ENCODE measurements around the gene SHROOM3.

The SHROOM3 gene

DNA sequence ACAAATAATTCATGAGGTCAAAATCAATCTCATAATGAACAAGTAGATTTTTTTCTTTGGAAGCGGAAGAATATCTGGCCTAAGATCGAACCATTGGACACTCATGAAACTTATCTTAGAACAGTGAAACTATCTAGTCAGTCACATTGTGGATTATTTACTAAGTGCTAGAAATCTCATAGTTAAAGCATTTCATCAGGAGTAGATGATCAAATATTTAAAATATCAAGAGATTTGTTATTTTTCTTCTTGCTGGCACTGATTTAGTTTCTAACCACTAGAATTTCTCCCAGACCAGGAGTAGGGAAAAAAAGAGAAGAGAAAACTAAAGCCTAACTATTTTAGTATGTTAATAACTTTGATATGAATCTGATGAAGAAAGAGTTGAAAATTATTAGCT, 105.5 kb downstream of the SHROOM3 start:
- no peak for DNase-seq (ENCODE audit: low read depth in 2 of 2)

DNA sequence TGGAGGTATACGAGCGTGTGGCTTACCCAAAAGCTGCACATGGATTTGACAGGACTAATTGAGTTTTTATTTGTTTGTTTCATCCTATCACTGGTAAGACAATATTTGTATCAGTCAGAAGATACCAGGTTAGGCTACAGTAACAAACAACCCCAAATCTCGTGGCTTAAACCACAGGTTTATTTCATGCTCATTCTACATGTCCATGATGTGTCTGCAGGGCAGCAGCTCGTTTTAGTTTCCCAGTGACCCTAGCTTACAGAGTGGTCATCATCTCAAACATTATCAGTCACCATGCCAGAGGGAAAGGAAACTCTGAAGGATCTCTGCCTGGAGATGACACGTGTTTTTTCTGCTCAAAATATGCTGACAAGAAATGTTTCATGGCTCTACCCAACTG, 108.3 kb downstream of the SHROOM3 start:
- no peak for DNase-seq (ENCODE audit: low read depth in 2 of 2)

DNA sequence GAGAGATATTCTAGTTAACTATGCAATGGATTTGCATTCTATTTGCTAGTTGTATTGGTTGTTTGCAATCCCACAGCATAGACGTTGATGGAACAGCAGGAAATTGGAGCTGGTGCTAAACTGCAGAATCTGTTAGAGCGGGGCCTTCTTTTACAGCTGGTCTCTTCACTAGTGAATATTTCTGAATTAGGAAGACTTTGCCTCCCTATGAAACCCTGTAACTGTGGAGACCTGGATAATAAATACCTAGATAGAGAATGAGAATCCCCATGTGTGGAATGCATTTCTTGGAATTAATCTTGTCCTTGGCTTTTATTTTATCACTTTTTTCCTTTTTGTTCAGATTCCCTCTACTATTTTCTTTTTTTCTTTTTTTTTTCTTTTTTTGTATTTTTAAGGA, 109.7 kb downstream of the SHROOM3 start:
- no peak for DNase-seq (ENCODE audit: low read depth in 2 of 2)

DNA sequence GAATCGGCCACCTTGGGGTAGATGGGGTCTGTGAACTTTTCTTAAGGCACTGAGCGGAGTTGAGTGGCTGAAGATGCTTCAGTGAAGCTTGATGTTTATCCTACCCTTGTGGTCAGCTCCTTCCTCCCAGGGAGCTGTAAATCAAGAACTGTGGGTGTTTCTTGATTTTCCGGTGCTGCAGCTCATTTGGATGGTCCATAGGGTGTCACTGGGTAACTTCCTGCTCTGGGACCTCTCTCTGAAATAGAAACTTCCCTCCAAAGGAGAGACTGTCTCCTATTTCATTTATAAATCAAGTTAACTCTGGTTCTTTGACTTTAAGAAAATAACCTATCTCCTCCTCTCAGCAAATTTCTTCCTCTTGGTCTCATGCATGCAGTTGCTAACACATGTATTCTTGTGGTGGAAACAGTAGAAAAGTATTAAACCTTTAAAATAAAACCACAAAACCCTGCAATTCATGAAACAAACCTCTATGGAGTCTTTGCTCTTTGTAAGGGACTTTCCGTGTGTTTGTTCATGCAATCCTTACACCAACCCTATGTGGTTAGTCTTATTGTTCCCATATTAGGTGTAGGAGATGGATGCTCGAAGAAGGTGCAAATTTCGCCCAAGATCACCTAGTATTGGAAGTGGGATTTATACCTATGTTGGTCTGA, 110.3 kb downstream of the SHROOM3 start:
- DNase-seq (ENCODE audit: low read depth in 2 of 2) = no peak

DNA sequence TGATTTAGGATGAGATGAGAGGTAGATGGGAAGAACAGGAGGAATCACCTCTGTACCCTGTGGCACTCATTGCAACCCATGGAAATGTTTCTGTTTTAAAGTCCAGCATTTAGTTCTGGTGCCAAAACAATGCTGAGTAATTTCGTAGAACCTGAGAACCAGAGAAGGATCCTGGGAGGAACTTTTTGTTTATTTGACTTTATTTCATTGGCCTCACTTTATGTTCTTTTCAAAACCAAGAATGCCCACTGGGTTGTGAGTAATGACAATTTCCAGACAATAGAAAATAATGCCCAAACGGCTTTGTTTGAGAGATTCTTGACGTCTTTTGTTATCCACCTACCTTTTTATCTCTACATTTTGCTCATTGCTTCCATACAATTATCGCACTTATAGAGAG, 111.3 kb downstream of the SHROOM3 start:
- DNase-seq (ENCODE audit: low read depth in 2 of 2) = no peak

DNA sequence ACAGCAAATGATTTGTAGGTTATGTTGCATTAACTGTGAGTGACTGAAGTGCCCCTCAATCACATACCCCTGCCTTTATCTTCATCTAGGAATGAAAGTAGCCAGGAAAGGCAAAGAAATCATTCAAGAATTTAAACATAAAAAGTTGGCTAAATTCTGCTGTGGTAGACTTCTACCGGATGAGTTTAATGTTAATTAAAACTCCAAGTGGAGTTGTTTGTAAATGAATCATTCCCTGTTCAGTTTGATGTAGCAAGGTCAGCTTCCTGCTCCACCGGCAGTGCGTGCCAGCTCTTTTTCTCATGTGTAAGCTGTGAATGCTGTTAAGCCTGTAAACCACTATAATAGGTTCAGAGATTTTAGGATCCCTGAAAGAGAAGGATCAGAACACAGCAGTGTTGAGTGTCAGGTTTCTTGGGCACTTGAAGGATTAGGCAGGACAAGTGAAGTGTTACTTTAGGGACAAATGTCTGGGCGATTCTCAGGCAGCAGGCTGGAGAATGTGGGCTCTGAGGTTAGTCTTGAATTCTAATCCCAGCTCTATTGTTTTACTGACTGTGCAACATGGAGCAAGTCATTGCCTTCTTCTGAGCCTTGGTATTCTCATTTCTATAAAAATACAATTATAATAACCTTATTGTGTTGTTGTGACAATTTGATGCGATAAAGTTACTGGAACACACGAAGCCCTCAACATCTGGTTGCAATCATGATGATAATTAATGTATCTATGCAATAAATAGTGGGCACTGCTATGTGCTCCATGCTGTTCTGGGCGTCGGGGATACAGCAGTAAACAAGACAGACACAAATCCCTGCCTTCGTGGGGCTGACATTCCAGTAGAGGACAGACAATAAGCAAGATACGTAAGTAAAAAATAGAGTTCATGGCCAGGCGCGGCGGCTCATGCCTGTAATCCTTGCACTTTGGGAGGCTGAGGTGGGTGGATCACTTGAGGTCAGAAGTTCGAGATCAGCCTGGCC, 112.0 kb downstream of the SHROOM3 start:
- DNase-seq (ENCODE audit: low read depth in 2 of 2) = no peak

DNA sequence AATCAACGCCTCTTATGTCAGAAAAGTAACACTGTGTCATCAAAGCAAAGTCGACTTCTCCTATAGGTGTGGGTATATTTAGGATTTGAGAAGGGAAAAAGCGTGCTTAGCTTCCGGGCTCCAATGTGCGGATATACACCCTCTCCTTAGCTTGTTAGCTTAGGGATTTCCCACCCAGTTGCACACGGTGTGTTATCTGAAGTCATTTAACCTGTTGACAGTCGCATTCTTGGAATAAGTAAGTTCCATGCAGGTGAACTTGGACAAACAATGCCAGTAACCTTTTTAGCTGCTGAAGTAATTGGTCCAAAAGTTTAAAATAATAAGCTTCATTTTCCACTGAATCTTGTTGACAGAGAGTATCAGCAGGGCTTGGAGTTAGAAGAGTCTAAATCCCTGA, 113.7 kb downstream of the SHROOM3 start:
- no peak for DNase-seq (ENCODE audit: low read depth in 2 of 2)

DNA sequence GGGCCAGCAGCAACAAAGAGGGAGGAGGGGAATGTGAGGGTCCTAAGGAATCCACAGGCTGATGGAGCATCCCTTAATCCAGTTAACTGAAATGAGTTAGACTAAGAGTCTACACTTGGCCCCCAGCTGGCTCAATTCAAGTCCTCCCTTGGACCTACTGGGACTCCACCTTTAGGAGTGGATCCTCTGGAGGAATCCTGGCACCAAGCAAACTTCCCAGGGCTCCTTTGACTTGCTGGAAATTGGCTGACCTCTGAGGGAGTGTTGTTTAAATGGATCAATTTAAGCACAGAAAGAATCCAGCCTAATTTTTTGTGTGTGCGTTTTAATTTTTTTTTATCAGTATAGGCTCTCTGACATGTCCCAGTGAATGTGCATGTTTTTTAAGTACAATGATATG, 114.7 kb downstream of the SHROOM3 start:
- no peak for DNase-seq (ENCODE audit: low read depth in 2 of 2)

DNA sequence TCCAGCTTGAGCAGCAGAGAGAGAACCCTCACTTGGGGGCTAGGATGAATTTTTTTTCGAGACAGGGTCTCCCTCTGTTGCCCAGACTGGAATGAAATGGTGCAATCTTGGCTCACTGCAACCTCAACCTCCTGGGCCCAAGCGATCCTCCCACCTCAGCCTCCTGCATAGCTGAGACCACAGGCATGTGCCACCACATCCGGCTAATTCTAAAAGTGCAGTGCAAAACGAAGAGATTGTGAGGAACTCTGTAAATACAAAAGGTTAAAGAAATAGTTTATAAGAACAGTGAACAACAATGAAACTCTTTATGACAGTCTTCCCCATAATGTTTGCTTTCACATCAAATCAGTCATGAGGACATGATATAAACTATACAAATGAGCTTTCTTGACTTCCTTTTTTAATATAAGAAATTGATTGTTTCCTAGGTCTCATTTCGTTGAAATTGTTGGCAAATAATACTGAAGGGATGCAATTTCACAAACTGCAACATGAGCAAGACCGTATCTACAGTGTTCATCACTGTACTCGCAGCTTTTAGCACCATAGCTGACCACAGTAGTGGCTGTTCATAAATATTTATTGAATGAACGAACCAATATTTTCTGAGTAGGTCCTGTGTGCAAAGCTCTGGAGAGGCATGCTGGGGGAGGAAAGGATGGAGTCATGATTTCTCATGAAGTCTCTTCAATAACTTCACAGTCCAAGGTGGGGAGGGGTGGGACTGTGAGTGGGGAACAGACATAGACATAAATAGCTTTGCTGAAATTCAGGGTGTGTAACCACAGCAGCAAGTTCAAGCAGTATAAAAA, 116.1 kb downstream of the SHROOM3 start:
- no peak for DNase-seq (ENCODE audit: low read depth in 2 of 2)

DNA sequence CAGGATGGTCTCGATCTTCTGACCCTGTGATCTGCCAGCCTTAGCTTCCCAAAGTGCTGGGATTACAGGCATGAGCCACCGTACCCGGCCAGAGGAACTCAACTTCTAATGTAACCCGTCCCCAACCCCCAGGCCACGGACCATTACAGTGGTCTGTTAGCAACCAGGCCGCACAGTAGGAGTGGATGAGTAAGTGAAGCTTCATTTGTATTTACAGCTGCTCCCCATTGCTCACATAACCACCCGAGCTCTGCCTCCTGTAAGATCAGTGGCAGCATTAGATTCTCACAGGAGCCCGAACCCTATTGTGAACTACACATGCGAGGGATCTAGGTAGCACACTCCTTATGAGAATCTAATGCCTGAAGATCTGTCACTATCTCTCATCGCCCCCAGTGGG, 119.6 kb downstream of the SHROOM3 start:
- DNase-seq (ENCODE audit: low read depth in 2 of 2) = no peak

DNA sequence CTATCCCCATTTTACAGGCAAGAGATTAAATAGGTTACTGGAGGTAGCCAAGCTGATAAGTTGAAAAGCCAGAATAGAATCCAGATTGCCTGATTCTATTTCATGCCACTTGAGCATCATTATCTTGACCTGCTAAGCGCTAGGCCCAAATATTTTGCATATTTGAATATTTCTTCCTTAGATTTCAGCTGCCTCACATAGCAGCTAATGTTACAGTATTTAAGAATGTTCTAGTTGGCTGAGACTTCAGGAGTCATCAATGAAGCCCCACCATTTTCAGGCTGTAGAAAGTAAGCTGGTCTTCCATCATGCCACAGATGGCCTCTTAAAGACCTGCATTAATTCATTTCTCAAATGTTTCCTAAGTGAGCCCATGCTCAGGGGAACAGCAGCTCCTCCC, 121.4 kb downstream of the SHROOM3 start:
- no peak for DNase-seq (ENCODE audit: low read depth in 2 of 2)

DNA sequence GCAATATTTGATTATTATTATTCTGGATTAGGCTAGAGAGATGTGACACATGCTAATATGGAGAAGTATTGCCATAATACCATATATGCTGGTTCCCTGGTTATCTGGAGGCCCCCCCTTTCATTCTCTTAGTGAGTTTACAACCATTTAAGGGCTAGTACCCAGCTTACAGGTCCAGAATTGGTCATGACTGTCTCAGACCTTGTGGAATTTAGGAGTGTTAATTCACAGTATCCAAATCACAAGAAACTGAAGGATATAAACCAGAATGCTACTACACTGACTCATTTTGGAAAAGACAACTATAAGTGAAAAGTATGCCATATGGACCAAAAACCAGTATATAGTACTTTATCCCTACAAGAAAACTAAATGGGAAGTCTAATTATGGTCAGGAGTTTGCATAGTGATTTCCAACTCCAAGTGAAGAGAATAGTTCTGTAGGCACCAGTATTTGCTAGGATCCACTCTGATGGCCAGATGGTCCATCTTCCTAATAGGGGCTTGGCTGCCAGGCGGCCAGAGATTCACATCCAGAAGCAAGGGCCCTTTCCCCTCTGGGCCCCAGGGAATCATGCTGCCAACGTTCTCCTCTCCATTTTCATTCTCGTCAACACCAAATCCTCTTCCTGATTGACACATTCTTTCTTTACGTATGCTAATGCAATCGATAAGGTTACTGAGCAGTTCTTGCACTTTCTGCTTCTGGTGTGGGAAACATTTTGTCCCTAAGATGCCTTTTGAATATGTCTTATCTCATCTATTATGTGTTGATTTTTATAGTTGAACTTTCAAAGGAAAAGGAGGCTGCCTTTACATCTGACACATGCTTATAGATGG, 123.6 kb downstream of the SHROOM3 start:
- DNase-seq (ENCODE audit: low read depth in 2 of 2) = no peak

DNA sequence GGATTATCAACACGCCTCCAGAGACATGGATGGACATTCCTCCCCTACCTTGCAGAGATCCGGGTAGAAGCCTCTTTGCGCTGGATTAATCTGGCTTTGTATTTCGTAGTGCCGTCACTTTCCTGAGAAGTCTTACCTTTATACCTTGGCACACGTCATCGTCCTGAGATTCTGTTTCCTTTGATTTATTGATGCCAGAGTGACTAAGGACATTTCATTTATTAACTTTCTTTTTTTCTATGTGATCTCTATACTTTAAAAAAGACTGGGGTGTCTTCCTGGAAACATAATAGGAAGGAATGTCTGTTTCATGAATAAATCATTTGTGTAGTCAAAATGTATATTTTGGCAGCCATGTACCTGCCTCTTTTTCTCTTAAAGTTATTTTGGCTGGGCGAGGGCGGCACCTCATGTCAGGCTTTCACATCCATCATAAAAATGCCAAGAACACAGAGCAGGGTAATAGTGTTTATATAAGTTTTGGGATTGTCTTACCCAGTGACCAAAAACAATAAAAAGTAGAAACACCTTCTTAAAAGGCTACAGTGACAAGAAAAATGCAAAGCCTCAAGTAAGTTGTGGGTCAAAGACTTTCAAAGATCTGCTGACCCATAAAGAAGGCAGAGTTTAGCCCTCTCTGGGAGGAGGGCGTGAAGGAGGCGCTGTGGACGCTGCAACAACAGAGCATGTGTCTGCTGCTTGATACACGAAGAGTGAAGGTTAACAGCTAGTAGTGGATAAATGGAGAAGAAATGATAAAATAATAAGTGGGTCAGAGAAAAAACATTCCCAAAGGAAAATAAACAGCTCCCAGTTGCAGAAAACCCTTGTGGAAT, 124.4 kb downstream of the SHROOM3 start:
- DNase-seq (ENCODE audit: low read depth in 2 of 2) = no peak

DNA sequence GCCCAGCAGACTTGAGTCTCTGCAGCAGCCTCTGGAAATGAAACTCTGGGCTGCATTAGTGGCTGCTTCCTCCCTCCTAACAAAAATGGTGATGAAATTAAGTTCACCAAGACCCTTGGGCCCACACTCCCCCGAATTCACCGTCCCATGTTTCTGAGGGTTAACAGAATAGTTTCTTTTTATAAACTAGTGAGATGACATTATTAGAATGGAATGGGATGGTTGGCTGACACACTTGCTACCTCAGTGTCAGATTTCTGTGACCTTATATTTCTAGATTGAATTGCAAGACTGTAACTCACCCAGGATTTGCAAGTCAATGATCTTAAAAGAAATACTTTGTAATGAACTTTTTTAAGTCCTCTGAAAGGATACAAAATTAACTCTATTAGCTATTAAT, 127.1 kb downstream of the SHROOM3 start:
- no peak for DNase-seq (ENCODE audit: low read depth in 2 of 2)

DNA sequence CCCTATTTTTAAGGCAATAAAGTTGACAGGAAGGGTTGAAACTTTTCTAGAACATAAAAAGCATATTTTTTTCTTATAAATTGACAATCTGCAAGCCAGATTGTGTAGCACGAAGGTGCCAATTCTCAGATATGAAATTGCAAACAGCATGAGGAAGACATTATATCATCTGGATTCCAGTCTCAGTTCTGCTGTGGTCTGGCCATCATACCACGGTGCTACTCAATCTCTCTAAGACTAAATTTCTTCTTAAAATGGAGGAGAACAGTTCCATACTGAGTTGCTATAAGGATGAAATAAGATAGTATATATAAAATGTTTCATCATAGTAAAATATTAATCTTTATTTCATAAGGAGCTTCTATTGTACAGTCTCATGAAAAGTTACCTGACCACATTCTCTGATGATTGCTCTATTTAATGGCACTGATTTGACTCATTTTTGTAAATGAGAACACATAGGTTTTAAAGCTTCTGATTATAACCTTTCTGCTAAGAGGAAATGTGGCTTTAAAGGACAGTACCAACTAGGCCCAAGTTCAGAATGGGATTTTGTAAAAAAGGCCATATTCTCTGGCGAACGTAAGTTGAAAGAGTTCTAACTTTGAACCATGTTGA, 127.9 kb downstream of the SHROOM3 start:
- no peak for DNase-seq (ENCODE audit: low read depth in 2 of 2)

DNA sequence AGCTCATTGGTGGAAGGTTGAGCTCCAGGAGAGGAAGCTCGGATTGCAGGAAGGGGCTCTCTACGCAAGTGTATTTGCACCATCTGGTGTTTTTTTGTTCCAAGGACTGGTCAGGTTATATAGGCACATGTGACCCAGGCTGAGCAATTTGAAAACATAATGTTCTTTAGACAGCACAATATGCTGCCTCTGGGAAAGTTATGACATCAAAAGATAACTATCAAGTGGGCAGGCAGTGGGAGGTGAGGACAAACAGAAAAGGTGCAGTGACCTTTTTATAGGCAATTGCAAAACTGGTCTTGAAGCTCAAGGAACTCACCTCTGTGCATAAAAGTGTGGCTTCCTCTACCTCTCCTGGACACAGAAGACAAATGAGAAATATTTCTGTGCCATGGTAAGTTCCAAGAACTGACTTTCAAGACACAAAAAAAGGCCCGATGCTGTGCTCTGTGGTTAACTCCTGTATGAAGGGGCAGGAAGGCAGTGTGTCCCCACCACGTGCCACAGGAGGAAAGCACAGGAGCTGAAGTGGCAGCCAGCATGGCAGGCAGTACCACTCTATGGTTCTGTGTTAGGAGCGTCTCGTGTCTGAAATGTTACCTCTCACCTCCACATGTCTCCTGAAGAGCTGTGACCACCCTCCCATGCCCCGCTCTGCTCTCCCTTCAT, 128.6 kb downstream of the SHROOM3 start:
- no peak for DNase-seq (ENCODE audit: low read depth in 2 of 2)

DNA sequence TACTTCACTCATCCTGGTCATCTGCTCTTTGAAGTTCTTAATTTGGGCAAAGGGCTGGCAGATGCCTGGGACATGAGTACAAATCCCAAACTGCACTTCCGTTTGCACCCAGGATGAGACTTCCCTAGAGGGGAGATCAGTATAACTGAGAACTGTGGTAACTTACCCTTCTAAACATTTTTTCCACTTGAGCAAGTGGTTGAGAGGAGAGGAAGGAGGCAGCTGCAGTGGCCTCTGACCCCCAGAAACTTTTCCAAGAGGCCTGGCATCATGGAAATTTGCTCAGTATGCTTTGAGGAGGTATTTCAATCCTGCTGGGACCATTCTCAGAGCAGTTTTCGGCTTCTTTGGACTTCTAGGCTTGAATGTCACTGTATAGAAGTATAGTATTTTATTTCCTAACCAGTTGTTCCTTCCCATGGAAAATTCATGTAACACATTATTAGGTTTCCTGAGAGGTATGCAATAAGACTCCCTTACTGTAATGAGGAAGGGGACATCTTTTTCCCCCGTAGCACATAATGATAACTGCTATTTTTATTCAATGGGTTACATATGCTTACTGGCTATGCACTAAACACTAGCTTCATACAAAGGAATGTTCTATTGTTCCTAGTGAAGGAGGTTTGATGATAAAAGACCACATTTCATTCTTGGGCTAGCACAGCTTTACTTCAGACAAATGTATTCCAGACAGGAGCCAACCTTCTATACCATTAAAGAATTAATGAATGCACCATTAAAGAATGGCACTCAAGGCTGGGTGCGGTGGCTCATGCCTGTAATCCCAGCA, 129.3 kb downstream of the SHROOM3 start:
- no peak for DNase-seq (ENCODE audit: low read depth in 2 of 2)

DNA sequence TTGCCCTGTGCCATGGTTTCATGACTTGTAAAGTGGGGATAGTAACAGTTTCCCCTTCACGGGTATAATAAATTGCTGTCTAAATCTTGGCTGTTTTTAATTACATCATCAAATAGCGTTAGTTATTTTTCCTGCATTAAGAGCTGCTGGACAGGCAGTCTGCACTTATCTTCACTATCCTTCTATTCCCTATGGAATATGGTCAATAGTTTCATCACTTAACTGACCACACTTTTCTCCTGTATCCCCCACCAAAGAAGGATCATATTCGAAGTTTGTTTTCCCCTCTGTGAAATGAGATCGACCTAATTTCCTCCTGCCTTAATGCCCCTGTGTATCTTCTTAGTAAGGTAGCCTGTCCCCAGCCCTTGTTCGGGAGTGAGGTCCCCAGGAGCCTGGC, 133.2 kb downstream of the SHROOM3 start:
- DNase-seq (ENCODE audit: low read depth in 2 of 2) = no peak

DNA sequence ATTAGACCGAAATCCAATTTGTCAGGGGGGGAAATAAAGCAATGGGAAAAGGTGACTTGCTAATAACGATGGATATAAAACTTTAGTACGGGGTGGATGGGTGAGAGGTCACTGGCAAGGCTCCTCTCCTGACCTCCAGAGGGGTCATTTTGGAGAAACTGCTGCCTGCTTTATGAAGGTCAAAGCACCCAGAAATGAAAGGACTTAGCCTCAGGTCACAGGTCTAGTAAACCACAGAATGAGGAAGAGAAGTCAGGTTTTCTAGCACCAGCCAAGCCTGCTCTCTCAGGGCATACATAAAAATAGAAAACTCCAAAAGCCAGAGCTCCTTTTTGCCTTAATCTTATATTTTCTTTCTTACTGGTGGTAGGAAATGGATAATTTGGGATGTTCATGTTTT, 134.2 kb downstream of the SHROOM3 start:
- DNase-seq (ENCODE audit: low read depth in 2 of 2) = no peak

Data from stimulated activated CD4-positive, alpha-beta T cell treated with anti-CD3 and anti-CD28 coated beads, Interleukin-12 subunit alpha, Interleukin-12 subunit beta, amount 100 ng/mL, for 24 hours (primary cell).